Sigmoid colon (tissue), 4 donors: ENCODE results near the gene TBC1D2.

Source experiments
- CTCF ChIP-seq, 4 experiments: fragments of 450-650 bp in 3 of 4; fragments of 200-600 bp in 1 of 4; IDR thresholded peaks; one replicate each; pipeline ENCODE4 v1.5.1; 2016 to 2019; ENCODE audit warnings: antibody characterized with exemption in 4 of 4, mild to moderate bottlenecking in 3 of 4, moderate library complexity in 2 of 4
- EP300 ChIP-seq, 4 donors: sonication (generic); formaldehyde crosslinking; IDR thresholded peaks; one replicate each; pipeline ENCODE4 v1.6.1; 2017; ENCODE audit warnings: antibody characterized with exemption in 4 of 4
- POLR2A ChIP-seq, 2 donors: fragments of 450-650 bp; IDR thresholded peaks; one replicate each; pipeline ENCODE4 v1.6.1; 2016; ENCODE audit warnings: antibody characterized with exemption in 2 of 2, mild to moderate bottlenecking in 2 of 2, moderate library complexity in 2 of 2
- POLR2AphosphoS5 ChIP-seq, 4 donors: sonication (generic); formaldehyde crosslinking; IDR thresholded peaks; one replicate each; pipeline ENCODE4 v1.6.1; 2017; ENCODE audit warnings: antibody characterized with exemption in 4 of 4

GRCh38 chr9:98302150-98302549 lies 46.7 kb upstream of the TBC1D2 start:
- TF ChIP-seq CTCF (IDR thresholded peaks at IDR 0.05) (no peak), POLR2A (IDR thresholded peaks at IDR 0.05) (no peak), EP300 (IDR thresholded peaks at IDR 0.05) (no peak), POLR2AphosphoS5 (IDR thresholded peaks at IDR 0.05) (no peak)
